ENCODE data around the gene DIABLO. TPM values are rescaled to one million over a fixed set of nuclear protein-coding genes. Genes with fewer than 3 reads are reported as not detected.

The DIABLO gene
- polyA plus RNA-seq, 6 donors from 2014 or later, result 38.0 to 61.1 (median 54.3) TPM

DNA sequence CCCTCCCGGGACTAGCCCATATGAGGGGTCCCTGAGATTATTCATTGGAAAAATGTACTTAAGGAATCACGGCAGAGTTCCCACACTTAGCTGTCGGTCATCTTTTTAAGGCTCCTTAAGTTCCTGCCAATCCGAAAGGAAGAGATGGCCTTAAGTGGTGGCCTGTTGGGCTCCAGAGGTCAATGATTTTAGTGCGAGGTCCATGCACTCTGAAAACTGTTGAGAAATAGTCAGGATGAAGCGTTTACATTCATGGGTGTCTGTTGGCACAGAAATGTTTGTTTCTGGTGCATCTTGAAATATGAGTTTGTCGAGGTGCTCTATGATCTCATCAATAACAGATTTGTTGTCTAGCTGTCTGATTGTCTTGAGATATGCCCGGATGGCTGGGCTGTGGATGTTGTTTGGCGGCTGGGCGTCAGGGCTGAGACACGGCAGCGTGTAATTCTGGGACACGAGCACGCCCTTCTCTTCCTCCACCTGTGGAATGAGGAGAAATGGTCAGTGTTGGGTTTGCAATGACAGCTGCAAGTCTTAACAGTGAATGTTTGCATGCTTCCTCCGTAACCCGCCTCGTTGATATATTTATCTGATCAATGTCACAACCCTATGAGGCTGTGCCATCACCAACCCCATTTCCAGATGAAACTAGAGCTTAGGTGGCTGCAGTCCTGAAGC is 53.5 kb downstream of the DIABLO start:
- DNase-seq (no peak), ATAC-seq (ENCODE audit: low read depth in 2 of 2) (no peak)
- Mint-ChIP-seq H3K4me1 (peaks cover 0 to 4% (median 0%) of the 10 kb centered on the region in 3 donors), H3K27me3 (peaks cover 0 to 13% (median 4%) of the 10 kb centered on the region in 3 donors), H3K36me3 (no peaks in the 10 kb centered on the region), H3K4me3 (no peak overlapping the region), H3K9me3 (no peaks in the 10 kb centered on the region), H3K27ac (no peak overlapping the region)

DNA sequence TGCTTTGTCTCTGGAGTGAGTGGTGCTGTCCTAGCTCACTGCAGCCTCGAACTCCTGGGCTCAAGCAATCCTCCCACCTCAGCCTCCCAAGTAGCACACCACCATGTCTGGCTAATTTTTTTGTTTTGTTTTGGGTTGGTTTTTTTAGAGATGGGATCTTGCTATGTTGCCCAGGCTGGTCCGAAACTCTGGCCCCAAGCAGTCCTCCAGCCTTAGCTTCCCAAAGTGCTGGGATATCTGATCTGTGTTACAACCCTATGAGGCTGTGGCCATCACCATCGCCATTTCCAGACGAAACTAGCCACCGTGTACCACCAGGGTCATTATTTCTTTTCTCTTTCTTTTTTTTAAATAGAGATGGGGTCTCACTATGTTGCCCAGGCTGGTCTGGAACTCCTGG is 54.5 kb downstream of the DIABLO start:
- ATAC-seq (ENCODE audit: low read depth in 2 of 2), result no peak
- Mint-ChIP-seq H3K27ac (no peak overlapping the region), H3K36me3 (no peaks in the 10 kb centered on the region), H3K9me3 (no peaks in the 10 kb centered on the region), H3K27me3 (peaks cover 0 to 13% (median 4%) of the 10 kb centered on the region in 3 donors), H3K4me1 (no peaks in the 10 kb centered on the region), H3K4me3 (no peak overlapping the region)
- DNase-seq, result no peak

DNA sequence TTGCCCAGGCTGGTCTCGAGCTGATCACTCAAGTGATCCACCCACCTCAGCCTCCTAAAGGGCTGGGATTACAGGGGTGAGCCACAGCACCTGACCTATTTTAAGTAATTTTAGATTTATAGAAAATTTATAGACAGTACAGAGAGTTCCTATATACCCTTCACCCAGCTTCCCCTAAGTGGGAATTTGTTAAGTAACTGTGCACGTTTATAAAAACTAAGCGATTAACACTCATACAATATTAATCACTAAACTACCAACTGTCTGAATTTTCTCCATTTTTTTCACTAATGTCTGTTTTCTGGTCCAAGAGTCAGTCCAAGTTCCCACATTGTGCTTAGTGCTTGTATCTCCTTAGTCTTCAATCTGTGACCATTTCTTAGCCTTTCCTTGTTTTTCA is 57.4 kb downstream of the DIABLO start:
- H3K9me3 Mint-ChIP-seq, result no peaks in the 10 kb centered on the region
- no peaks in the 10 kb centered on the region for H3K36me3 Mint-ChIP-seq
- H3K27ac Mint-ChIP-seq, result peak overlapping the region in 1 of 6 donors; percentile 18
- DNase-seq, result no peak
- no peak overlapping the region for H3K4me3 Mint-ChIP-seq
- no peak for ATAC-seq (ENCODE audit: low read depth in 2 of 2)
- H3K4me1 Mint-ChIP-seq, result peaks cover 0 to 3% (median 0%) of the 10 kb centered on the region in 3 donors
- no peaks in the 10 kb centered on the region for H3K27me3 Mint-ChIP-seq

DNA sequence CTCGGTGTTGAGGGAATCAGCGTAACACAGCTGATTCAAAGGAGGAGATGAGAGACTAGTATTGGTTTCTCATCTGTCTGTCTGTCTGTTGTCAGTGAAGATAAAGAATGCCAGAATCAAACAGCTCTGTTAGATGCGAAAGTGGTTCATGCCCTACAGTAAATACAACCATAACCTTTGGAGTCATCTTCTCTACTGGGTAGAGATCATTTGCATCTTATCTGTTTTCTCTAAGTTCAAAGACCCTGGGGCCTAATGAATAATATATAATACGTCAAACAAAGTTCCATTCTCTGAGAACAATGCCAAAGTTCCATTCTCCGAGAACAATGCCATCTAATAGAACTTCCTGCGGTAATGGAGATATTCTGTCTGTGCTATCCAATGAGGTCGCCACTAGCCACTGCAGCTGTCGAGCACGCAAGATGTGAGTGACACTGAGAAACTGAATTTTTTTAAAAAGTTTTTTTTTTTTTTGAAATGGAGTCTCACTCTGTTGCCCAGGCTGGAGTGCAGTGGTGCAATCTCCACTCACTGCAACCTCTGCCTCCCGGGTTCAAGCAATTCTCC is 58.4 kb downstream of the DIABLO start:
- H3K4me3 Mint-ChIP-seq, result no peak overlapping the region

DNA sequence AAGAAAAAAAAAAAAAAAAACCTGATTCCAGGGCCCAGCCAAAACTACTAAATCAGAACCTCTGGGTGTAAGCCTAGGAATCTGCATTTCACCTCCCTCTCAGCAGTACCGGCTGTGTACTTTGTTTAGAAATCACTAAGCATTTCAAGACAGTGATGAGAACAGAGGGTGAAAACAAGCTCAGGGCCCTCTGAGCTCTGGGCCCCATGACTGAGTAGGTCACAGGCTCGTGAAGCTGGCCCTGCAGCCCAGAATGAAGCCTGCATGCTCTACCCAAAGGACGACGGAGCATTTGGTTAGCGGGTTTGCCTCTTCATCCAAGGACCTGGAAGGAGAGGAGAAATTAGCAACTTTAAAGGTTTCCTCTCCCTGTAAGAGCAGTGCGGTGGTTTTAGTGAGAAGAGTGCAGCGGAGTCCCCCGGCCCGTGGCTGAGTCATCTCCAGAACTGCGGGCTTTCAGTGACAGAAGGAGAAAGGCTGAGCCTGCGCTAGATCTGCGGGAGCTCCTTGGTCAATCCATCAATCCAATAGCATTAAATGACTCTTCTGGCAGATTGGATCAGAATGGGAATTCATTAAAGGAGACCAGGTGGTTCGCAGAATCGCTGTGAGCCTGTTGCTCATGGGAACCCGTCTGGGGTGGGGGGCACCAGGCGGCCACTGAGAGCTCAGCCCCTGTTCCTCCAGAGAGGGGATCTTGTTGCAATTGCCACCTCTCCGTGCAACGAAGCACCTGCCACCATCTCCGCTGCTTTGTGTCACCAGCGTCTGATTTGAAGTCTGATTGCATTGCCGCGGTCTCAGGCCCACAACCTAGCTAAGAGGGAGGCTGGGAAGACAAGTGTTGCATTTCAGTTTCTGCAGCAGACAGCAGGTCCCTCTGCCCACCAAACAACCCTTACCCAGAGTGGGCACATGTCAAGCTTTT is 59.2 kb downstream of the DIABLO start:
- H3K27me3 Mint-ChIP-seq, result no peaks in the 10 kb centered on the region
- H3K36me3 Mint-ChIP-seq, result no peaks in the 10 kb centered on the region
- no peak for DNase-seq
- no peak overlapping the region for H3K4me3 Mint-ChIP-seq
- H3K27ac Mint-ChIP-seq, result no peak overlapping the region
- no peaks in the 10 kb centered on the region for H3K9me3 Mint-ChIP-seq
- H3K4me1 Mint-ChIP-seq, result peaks cover 0 to 3% (median 0%) of the 10 kb centered on the region in 3 donors
- ATAC-seq (ENCODE audit: low read depth in 2 of 2), result no peak

More for the DNA sequence above, 58.4 kb downstream of the DIABLO start:
- Mint-ChIP-seq H3K4me1 (peaks cover 0 to 3% (median 0%) of the 10 kb centered on the region in 3 donors), H3K27me3 (no peaks in the 10 kb centered on the region), H3K27ac (no peak overlapping the region), H3K9me3 (no peaks in the 10 kb centered on the region), H3K36me3 (no peaks in the 10 kb centered on the region)
- ATAC-seq (ENCODE audit: low read depth in 2 of 2) (no peak), DNase-seq (no peak)

DNA sequence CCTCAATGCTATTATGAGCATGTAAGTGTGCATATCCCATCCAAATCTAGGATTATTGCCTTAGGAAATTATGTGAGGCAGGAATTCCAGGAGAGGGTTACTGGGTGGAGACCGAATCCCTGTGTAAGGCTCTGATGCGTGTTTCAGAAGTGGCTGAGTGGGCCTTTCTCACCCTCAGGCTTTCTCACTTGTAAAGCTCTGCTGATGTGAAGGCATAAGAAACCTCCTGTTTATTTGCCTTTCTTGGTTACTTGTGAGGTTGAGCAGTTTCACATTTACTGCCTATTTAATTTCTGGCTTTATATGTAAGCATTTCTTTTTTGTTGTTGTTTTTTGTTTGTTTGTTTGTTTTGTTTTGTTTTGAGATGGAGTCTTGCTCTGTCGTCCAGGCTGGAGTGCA is 62.9 kb downstream of the DIABLO start:
- Mint-ChIP-seq H3K36me3 (no peaks in the 10 kb centered on the region), H3K4me1 (peaks cover 0 to 3% (median 0%) of the 10 kb centered on the region in 3 donors)

DNA sequence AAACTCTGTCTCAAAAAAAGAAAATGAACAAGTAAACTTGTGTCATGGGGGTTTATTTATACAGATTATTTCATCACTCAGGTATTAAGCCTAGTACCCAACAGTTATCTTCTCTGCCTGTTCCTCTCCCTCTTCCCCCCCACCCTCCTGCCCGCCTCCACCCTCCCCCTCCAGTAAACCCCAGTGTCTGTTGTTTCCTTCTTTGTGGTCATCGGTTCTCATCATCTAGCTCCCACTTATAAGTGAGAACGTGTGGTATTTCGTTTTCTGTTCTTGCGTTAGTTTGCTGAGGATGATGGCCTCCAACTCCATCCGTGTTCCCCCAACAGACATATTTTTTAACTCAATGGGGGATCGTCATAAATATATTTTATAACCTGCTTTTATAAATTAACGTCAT is 64.2 kb downstream of the DIABLO start:
- Mint-ChIP-seq H3K9me3 (no peaks in the 10 kb centered on the region), H3K4me1 (peaks cover 0 to 3% (median 0%) of the 10 kb centered on the region in 3 donors), H3K27me3 (no peaks in the 10 kb centered on the region), H3K36me3 (no peaks in the 10 kb centered on the region), H3K4me3 (no peak overlapping the region), H3K27ac (no peak overlapping the region)
- DNase-seq, result no peak
- ATAC-seq (ENCODE audit: low read depth in 2 of 2), result no peak

More for the DNA sequence above, 62.9 kb downstream of the DIABLO start:
- Mint-ChIP-seq H3K27ac (no peak overlapping the region), H3K4me3 (no peak overlapping the region), H3K27me3 (no peaks in the 10 kb centered on the region), H3K9me3 (no peaks in the 10 kb centered on the region)
- DNase-seq (no peak), ATAC-seq (ENCODE audit: low read depth in 2 of 2) (no peak)

DNA sequence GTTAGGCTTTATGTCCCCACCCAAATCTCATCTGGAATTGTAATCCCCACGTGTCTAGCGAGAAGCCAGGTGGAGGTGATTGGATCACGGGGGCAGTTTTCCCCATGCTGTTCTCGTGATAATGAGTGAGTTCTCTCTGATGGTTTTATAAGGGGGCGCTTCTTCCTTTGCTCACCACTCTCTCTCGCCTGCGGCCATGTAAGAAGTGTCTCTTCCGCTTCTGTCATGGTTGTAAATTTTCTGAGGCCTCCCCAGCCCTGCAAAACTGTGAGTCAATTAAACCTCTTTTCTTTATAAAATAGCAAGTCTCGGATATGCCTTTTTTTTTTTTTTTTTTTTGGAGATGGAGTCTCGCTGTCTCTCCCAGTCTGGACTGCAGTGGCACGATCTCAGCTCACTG is 65.1 kb downstream of the DIABLO start:
- Mint-ChIP-seq H3K4me3 (no peak overlapping the region), H3K4me1 (peaks cover 0 to 3% (median 0%) of the 10 kb centered on the region in 3 donors), H3K27me3 (peaks cover 0 to 1% (median 0%) of the 10 kb centered on the region in 3 donors), H3K9me3 (no peaks in the 10 kb centered on the region), H3K36me3 (no peaks in the 10 kb centered on the region), H3K27ac (no peak overlapping the region)
- ATAC-seq (ENCODE audit: low read depth in 2 of 2) (no peak), DNase-seq (no peak)

DNA sequence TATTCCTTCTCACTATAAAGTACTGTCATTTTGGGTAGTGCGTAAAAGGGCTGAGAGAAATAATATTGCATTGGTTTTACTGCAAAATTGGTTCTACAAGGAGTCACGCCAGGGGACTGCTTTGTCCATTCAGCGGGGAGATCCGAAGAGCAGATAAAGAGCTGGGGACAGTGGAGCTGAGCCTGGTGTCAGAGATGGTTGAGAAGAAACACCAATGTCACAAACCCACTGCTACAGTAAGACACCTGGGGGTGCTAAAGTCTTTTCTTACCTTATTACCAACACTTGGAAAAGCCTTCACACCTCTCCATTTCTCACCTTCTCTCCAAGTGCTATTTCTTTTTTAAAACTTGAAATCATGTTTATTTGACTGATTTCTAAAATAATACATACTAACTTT is 66.0 kb downstream of the DIABLO start:
- no peaks in the 10 kb centered on the region for H3K36me3 Mint-ChIP-seq
- H3K27me3 Mint-ChIP-seq, result peaks cover 0 to 5% (median 0%) of the 10 kb centered on the region in 3 donors
- DNase-seq (no peak), ATAC-seq (ENCODE audit: low read depth in 2 of 2) (no peak)
- H3K27ac Mint-ChIP-seq, result no peak overlapping the region
- H3K4me3 Mint-ChIP-seq, result no peak overlapping the region
- no peaks in the 10 kb centered on the region for H3K4me1 Mint-ChIP-seq
- H3K9me3 Mint-ChIP-seq, result no peaks in the 10 kb centered on the region

DNA sequence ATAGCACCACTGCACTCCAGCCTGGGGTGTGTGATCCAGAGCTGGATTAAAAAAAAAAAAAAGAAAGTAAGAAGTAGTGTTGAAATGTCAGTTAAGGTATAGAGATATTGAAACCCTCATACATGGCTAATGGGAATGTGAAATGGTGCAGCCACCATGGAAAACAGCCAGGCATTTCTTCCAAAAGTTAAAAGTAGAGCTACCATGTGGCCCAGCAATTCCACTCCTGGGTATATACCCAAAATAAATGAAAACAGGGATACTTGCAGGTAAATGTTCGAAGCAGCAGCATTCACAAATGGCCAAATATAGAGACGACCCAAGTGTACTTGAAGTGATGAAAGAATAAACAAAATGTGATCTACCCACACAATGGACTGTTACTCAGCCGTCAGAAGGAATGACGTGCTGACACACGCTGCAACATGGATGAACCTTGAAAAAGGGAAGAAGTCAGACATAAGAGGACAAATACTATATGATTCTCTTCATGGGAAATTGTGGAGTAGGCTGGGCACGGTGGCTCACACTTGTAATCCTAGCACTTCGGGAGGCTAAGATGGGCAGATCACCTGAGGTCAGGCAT is 67.1 kb downstream of the DIABLO start:
- Mint-ChIP-seq H3K27ac (no peak overlapping the region), H3K27me3 (peaks cover 0 to 5% (median 0%) of the 10 kb centered on the region in 3 donors), H3K4me3 (no peak overlapping the region), H3K36me3 (no peaks in the 10 kb centered on the region), H3K9me3 (no peaks in the 10 kb centered on the region), H3K4me1 (no peaks in the 10 kb centered on the region)
- ATAC-seq (ENCODE audit: low read depth in 2 of 2) (no peak), DNase-seq (no peak)

Other genes with a start within 250 kb of the DIABLO start
- 100 to 1,000 TPM in 3 of 6 donors, 10 to 100 TPM in 3; 65.2 to 135 (median 87.0) TPM for gene BCL7A, start 204.2 kb downstream of the DIABLO start, polyA plus RNA-seq (ENCODE audit: low read depth in 6 of 6)
- 10 to 100 TPM in 4 of 6 donors, 1 to 10 TPM in 2; 8.5 to 30.4 (median 11.0) TPM for gene MLXIP, start 147.3 kb downstream of the DIABLO start, polyA plus RNA-seq (ENCODE audit: low read depth in 6 of 6)
- not detected for gene IL31, start 51.8 kb downstream of the DIABLO start, polyA plus RNA-seq (ENCODE audit: low read depth in 6 of 6)
- not detected for gene LRRC43, start 42.9 kb downstream of the DIABLO start, polyA plus RNA-seq (ENCODE audit: low read depth in 6 of 6)
- under 1 TPM in 3 of 6 donors, not detected in 3; 0.54 to 0.84 (median 0.56) TPM for gene B3GNT4, start 22.3 kb downstream of the DIABLO start, polyA plus RNA-seq (ENCODE audit: low read depth in 6 of 6)
- 10 to 100 TPM; 20.9 to 37.1 (median 23.9) TPM for gene VPS33A, start 40.4 kb upstream of the DIABLO start, polyA plus RNA-seq (ENCODE audit: low read depth in 6 of 6)
- gene CLIP1, start 196.6 kb upstream of the DIABLO start, polyA plus RNA-seq (ENCODE audit: low read depth in 6 of 6), result 10 to 100 TPM in 1 of 6 donors, 1 to 10 TPM in 5; 1.4 to 21.0 (median 9.1) TPM

All from naive B cell (primary cell).